Type B pancreatic cell (in vitro differentiated cells): ENCODE measurements around the gene MEG3. TPM values are rescaled to one million over a fixed set of nuclear protein-coding genes. Genes with fewer than 3 reads are reported as not detected.

ENCODE experiments used
- DNase-seq: peaks from one replicate; pipeline ENCODE4 v3.0.0; 2021; ENCODE audit warnings: mixed read lengths; ENCODE audit not compliant: unreplicated experiment; ENCODE audit errors: extremely low spot score
- H3K27ac Mint-ChIP-seq: 2 replicates; pipeline ENCODE4 v1.8.0; 2021; ENCODE audit warnings: mild to moderate bottlenecking, mixed read lengths
- H3K27me3 Mint-ChIP-seq: 2 replicates; pipeline ENCODE4 v1.8.0; 2021; ENCODE audit warnings: mixed read lengths
- H3K36me3 Mint-ChIP-seq: 2 replicates; pipeline ENCODE4 v1.8.0; 2021; ENCODE audit warnings: mixed read lengths
- H3K4me1 Mint-ChIP-seq: one replicate; pipeline ENCODE4 v1.8.0; 2021; ENCODE audit warnings: mixed read lengths; ENCODE audit not compliant: unreplicated experiment
- H3K4me3 Mint-ChIP-seq: 2 replicates; pipeline ENCODE4 v1.8.0; 2021; ENCODE audit warnings: mild to moderate bottlenecking, mixed read lengths
- H3K9me3 Mint-ChIP-seq: 2 replicates; pipeline ENCODE4 v1.8.0; 2021; ENCODE audit warnings: mixed read lengths
- total RNA-seq: library from RNA; stranded (reverse); gene quantifications from 2 replicates; pipeline ENCODE4 v1.2.1, GENCODE V29; 2021; ENCODE audit warnings: low replicate concordance
- TF ChIP-seq, protein P1 (sequence below): fragments of 200-600 bp; sonication (generic); conservative IDR thresholded peaks from 2 replicates; pipeline ENCODE4 v1.5.0; 2021; ENCODE audit warnings: antibody characterized with exemption, mild to moderate bottlenecking

The MEG3 gene
- total RNA-seq, 1 donor from 2014 or later, result 0.68 TPM

DNA sequence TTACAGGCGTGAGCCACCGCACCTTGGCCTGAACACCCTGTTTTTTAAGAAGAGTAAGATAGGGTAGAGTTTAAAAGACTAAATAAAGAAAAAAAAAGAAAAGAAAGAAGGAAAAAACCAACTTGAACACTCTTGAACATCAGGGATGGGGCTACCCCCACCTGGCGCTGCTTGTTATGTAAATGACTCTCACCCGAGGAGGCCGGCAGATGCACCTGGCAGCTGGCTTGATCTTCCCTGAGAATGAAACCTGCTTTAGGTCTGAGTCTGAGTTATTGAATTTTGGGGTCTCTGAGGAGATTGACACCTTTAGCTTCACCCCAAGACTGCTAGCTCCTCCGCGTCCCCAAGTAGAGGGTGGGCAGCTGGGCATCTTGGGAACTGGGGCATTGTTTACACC is 15.5 kb upstream of the MEG3 start:
- Mint-ChIP-seq H3K27ac (no peak overlapping the region), H3K27me3 (peaks cover 4% of the 10 kb centered on the region), H3K9me3 (peaks cover 6% of the 10 kb centered on the region), H3K4me1 (no peaks in the 10 kb centered on the region), H3K36me3 (peaks cover 4% of the 10 kb centered on the region), H3K4me3 (no peak overlapping the region)
- TF ChIP-seq, protein P1, sequence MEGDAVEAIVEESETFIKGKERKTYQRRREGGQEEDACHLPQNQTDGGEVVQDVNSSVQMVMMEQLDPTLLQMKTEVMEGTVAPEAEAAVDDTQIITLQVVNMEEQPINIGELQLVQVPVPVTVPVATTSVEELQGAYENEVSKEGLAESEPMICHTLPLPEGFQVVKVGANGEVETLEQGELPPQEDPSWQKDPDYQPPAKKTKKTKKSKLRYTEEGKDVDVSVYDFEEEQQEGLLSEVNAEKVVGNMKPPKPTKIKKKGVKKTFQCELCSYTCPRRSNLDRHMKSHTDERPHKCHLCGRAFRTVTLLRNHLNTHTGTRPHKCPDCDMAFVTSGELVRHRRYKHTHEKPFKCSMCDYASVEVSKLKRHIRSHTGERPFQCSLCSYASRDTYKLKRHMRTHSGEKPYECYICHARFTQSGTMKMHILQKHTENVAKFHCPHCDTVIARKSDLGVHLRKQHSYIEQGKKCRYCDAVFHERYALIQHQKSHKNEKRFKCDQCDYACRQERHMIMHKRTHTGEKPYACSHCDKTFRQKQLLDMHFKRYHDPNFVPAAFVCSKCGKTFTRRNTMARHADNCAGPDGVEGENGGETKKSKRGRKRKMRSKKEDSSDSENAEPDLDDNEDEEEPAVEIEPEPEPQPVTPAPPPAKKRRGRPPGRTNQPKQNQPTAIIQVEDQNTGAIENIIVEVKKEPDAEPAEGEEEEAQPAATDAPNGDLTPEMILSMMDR, result no peak
- no peak for DNase-seq

DNA sequence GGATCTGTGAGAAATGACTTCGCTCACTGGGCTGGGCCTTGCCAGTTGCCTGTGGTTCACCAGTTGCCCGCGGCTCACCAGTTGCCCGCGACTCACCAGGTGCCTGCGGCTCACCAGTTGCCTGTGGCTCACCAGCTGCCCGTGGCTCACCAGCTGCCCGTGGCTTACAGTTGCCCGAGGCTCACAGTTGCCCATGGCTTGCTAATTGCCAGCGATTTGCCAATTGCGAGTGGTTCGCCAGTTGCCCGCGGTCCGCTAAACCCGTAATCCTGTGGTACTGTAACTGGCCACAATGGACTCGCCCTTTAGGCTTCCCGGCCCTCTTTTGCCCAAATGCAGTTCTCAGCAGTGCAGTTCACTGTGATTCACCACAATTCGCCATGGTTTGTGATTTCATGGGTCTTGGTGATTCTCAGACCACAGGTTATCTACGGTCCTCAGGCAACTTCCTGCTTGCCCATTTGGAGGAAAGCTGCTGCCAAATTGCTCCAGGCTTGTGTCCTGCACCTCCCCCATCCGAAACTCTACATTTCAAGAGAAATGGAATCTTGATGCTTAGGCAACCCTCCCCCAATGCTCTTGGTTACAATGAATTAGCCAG is 15.0 kb upstream of the MEG3 start:
- no peak overlapping the region for H3K27ac Mint-ChIP-seq
- TF ChIP-seq, protein P1, result no peak
- peaks cover 4% of the 10 kb centered on the region for H3K36me3 Mint-ChIP-seq
- H3K4me3 Mint-ChIP-seq, result no peak overlapping the region
- no peak for DNase-seq
- H3K9me3 Mint-ChIP-seq, result peaks cover 6% of the 10 kb centered on the region
- H3K4me1 Mint-ChIP-seq, result peaks cover 3% of the 10 kb centered on the region
- peaks cover 4% of the 10 kb centered on the region for H3K27me3 Mint-ChIP-seq

DNA sequence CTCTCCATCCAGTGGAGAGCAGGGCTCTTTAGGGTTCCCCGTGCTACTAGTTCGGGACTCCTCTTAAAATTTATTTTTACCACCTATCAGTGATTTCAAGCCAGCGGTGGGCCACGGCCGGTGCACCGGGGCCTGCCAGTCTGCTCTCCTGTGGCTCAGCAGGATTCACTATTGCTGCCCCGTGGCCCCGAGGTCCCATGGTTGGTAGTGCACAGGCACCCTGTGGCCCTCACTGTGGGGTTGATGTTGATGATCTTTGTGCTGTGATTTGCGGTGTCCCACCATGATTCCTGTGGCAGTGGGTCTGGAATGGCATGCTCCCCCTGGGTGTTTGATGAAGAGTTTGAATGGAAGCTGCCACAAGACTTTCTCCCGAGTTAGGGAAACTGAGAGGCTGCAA is 12.6 kb upstream of the MEG3 start:
- DNase-seq, result no peak
- Mint-ChIP-seq H3K36me3 (peaks cover 4% of the 10 kb centered on the region), H3K27ac (no peak overlapping the region), H3K4me3 (no peak overlapping the region), H3K4me1 (peaks cover 5% of the 10 kb centered on the region), H3K27me3 (peaks cover 4% of the 10 kb centered on the region), H3K9me3 (peaks cover 6% of the 10 kb centered on the region)
- TF ChIP-seq, protein P1, result no peak

DNA sequence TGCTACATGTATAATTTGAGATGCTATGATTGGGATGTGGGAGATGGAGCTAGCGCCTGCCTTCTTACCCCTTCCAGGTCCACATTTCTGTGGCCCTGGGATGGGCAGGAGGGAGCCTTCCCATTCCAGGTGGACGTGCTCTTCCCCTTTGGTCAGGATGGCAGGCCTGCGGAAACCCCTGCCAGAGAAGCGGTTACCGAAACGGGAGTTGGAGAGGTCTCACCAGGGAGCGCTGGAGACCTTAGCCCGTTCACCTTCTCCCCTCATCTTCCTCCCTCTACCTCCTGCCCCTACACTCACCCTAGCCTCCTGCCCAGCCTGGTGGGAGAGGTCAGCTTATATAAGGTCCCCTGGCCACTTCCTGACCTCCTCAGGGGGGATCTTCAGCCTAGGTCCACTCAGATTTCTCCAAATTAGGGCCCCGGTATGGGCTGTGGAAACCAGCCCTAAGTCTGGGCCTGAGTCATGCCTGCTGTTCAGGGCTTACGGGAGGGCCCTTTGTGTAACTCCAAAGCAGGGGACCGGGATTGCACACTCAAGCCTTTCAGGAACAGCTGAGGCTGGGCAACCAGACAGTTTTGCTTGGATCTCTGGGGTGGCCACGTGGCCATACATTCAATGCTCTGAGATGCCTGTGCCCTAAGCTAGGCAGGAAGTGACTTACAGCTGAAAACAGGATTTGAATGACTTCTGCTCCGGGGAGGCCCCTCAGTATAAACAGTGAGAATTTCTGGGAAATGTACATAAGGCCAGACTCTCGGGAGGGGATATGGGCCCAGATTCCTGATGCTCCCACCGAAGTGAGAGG is 10.2 kb upstream of the MEG3 start:
- Mint-ChIP-seq H3K27me3 (peaks cover 4% of the 10 kb centered on the region), H3K4me3 (no peak overlapping the region), H3K9me3 (no peaks in the 10 kb centered on the region), H3K36me3 (peaks cover 4% of the 10 kb centered on the region), H3K27ac (no peak overlapping the region), H3K4me1 (peaks cover 9% of the 10 kb centered on the region)
- DNase-seq, result no peak
- TF ChIP-seq, protein P1, result no peak

- Mint-ChIP-seq H3K27me3 (peaks cover 4% of the 10 kb centered on the region), H3K36me3 (peaks cover 4% of the 10 kb centered on the region), H3K4me1 (peaks cover 11% of the 10 kb centered on the region), H3K27ac (no peak overlapping the region), H3K9me3 (no peaks in the 10 kb centered on the region), H3K4me3 (no peak overlapping the region)
- DNase-seq, result no peak
- TF ChIP-seq, protein P1, result no peak
Measured at GRCh38 chr14:100816286-100816949, 9.5 kb upstream of the MEG3 start.
